Cerebellar nuclear complex (tissue), 1 donor: ENCODE data around the gene PDSS2.
A peak's percentile ranks its signal among the peaks of the same experiment; 100 is the strongest.
"Not testable (repeated sequence)": the region's sequence is repeated elsewhere in the genome, so short reads cannot be mapped to it uniquely, and the experiment has no call there.

Experiments used
- DNase-seq, 2 experiments: peaks; one replicate each; lab custom pipeline; 2025; lab: John Stamatoyannopoulos, UW

The PDSS2 gene

GRCh38 chr6:107161521-107161920 lies 297.8 kb downstream of the PDSS2 start:
- no peak for DNase-seq

GRCh38 chr6:107156617-107157016 lies 302.7 kb downstream of the PDSS2 start:
- DNase-seq = no peak

- no peak for DNase-seq
These were observed 304.6 kb downstream of the PDSS2 start for GRCh38 chr6:107154801-107155160.

GRCh38 chr6:107154131-107154800 lies 305.1 kb downstream of the PDSS2 start:
- peak in 1 of 2 experiments; percentile 34 for DNase-seq

- no peak for DNase-seq
These were observed 306.5 kb downstream of the PDSS2 start for GRCh38 chr6:107152638-107153430.

GRCh38 chr6:107144666-107145065 lies 314.7 kb downstream of the PDSS2 start:
- DNase-seq = no peak

GRCh38 chr6:107144014-107144413 lies 315.4 kb downstream of the PDSS2 start:
- DNase-seq = no peak

GRCh38 chr6:107140581-107140980 lies 318.8 kb downstream of the PDSS2 start:
- no peak for DNase-seq

GRCh38 chr6:107136324-107136723 lies 323.0 kb downstream of the PDSS2 start:
- DNase-seq = not testable (repeated sequence)

- DNase-seq = not testable (repeated sequence)
These were observed 324.2 kb downstream of the PDSS2 start for GRCh38 chr6:107135048-107135680.

- no peak for DNase-seq
These were observed 326.9 kb downstream of the PDSS2 start for GRCh38 chr6:107132330-107132954.

GRCh38 chr6:107129370-107129925 lies 329.9 kb downstream of the PDSS2 start:
- DNase-seq = peak; percentile 40 to 94

- DNase-seq = no peak
These were observed 330.8 kb downstream of the PDSS2 start for GRCh38 chr6:107128577-107128976.

GRCh38 chr6:107128175-107128574 lies 331.2 kb downstream of the PDSS2 start:
- no peak for DNase-seq

- no peak for DNase-seq
These were observed 333.6 kb downstream of the PDSS2 start for GRCh38 chr6:107125771-107126170.

GRCh38 chr6:107124934-107125348 lies 334.4 kb downstream of the PDSS2 start:
- DNase-seq = no peak

GRCh38 chr6:107123501-107123900 lies 335.9 kb downstream of the PDSS2 start:
- no peak for DNase-seq

GRCh38 chr6:107122748-107123147 lies 336.6 kb downstream of the PDSS2 start:
- DNase-seq = no peak

- no peak for DNase-seq
These were observed 337.3 kb downstream of the PDSS2 start for GRCh38 chr6:107121964-107122495.

- DNase-seq = no peak
These were observed 338.1 kb downstream of the PDSS2 start for GRCh38 chr6:107121266-107121665.

- no peak for DNase-seq
These were observed 339.0 kb downstream of the PDSS2 start for GRCh38 chr6:107120404-107120803.

GRCh38 chr6:107118976-107119375 lies 340.4 kb downstream of the PDSS2 start:
- no peak for DNase-seq
